Keratinocyte (primary cell): ENCODE results near the gene ITGBL1.

Experiments
- CTCF ChIP-seq, 3 experiments: IDR thresholded peaks in 1 of 3; conservative IDR thresholded peaks in 1 of 3; optimal IDR thresholded peaks in 1 of 3; 2 replicates in 2 of 3; 3 replicates in 1 of 3; pipeline versions ENCODE3 to v1.5.1; 2011; ENCODE audit warnings: low read length in 3 of 3, mild to moderate bottlenecking in 3 of 3, moderate library complexity in 2 of 3, control low read depth in 1 of 3, inconsistent platforms in 1 of 3; ENCODE audit not compliant: insufficient read depth in 2 of 3; ENCODE audit errors: extremely low read depth in 1 of 3
- EZH2 ChIP-seq: IDR thresholded peaks from one replicate; pipeline ENCODE4 v1.6.1; 2012; ENCODE audit warnings: inconsistent platforms, mild to moderate bottlenecking, low read length, moderate library complexity

DNA sequence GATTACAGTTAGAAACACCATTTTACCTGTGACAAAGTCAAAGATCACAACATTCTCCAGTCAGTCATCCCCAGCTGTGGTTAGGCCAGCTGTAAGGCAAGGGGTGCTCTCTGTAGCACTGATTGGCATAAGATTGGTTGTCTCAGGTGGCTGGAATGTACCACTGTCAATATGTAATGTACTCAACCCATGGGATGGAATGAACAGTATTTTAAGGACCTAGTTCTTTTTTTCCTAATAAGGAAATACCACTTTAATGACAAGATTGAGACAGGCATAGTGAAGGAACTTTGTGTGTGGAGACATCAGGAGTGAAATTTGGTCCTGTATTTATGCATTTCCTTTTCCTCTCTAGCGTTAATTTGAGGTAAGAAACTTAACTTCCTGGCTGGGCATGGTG, 310.7 kb downstream of the ITGBL1 start:
- no peak for TF ChIP-seq CTCF (optimal IDR thresholded peaks at IDR 0.05 in 1 of 3, IDR thresholded peaks at IDR 0.05 in 1 of 3, conservative IDR thresholded peaks at IDR 0.05 in 1 of 3; ENCODE audit: extremely low read depth in 1 of 3, insufficient read depth in 2 of 3, low read length in 3 of 3)
- no peak for TF ChIP-seq EZH2
